ENCODE data around the gene SMIM8.

DNA sequence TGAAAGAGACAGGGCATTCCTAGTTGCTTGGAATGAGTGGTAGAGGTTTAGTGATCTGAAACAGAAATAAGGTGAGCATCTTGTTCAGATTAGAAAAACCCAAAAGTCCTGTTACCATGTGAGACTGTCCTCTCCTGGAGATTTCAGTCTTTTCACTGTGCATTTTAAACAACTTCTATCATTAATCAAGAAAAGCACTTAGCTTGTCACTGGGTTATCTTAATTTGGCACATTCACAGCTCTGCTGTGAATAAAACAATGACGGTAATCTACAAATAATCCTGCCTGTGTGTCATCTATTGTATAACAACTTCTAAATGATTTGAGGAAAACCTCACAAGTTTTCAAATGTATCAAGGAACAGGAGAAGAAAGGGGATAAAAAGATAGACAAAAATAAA lies 9.5 kb upstream of the SMIM8 start:
- no peak for TF ChIP-seq POLR2A (IDR thresholded peaks at IDR 0.05)
- TF ChIP-seq, protein P1, sequence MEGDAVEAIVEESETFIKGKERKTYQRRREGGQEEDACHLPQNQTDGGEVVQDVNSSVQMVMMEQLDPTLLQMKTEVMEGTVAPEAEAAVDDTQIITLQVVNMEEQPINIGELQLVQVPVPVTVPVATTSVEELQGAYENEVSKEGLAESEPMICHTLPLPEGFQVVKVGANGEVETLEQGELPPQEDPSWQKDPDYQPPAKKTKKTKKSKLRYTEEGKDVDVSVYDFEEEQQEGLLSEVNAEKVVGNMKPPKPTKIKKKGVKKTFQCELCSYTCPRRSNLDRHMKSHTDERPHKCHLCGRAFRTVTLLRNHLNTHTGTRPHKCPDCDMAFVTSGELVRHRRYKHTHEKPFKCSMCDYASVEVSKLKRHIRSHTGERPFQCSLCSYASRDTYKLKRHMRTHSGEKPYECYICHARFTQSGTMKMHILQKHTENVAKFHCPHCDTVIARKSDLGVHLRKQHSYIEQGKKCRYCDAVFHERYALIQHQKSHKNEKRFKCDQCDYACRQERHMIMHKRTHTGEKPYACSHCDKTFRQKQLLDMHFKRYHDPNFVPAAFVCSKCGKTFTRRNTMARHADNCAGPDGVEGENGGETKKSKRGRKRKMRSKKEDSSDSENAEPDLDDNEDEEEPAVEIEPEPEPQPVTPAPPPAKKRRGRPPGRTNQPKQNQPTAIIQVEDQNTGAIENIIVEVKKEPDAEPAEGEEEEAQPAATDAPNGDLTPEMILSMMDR (IDR thresholded peaks at IDR 0.05) = no peak

Data from body of pancreas (tissue), 4 donors.